ENCODE results near the gene AEBP1. TPM values are rescaled to one million over a fixed set of nuclear protein-coding genes. Genes with fewer than 3 reads are reported as not detected.

Gene AEBP1
- total RNA-seq, 1 experiment from 2014 or later = 49.3 TPM

- Histone ChIP-seq H3K23ac (ENCODE audit: insufficient read length, low read depth, low read length) (no peak overlapping the region), H3K27me3 (ENCODE audit: insufficient read depth, low read length) (no peaks in the 10 kb centered on the region), H3K4ac (ENCODE audit: low read depth, low read length) (no peak overlapping the region), H3T11ph (ENCODE audit: low read length) (no peak overlapping the region), H3K56ac (ENCODE audit: insufficient read length, low read depth, low read length) (no peak overlapping the region), H3K9ac (ENCODE audit: extremely low read depth, insufficient read length, low read length) (no peak overlapping the region), H4K20me1 (ENCODE audit: control insufficient read depth, insufficient read depth, insufficient read length) (no peaks in the 10 kb centered on the region), H3K4me1 (ENCODE audit: insufficient read depth, low read length) (no peaks in the 10 kb centered on the region), H3K27ac (ENCODE audit: insufficient read length, low read depth, low read length) (no peak overlapping the region), H2BK5ac (ENCODE audit: insufficient read length, low read length) (no peak overlapping the region), H3K4me2 (ENCODE audit: insufficient read depth, insufficient read length, low read length) (no peak overlapping the region), H3K23me2 (ENCODE audit: insufficient read length, low read depth, low read length, poor library complexity, severe bottlenecking) (no peaks in the 10 kb centered on the region), H2BK12ac (ENCODE audit: insufficient read length, low read depth, low read length) (no peak overlapping the region), H4K8ac (replicated peaks; ENCODE audit: insufficient read length, low read depth, low read length) (no peak overlapping the region), H2AFZ (ENCODE audit: low read length) (no peak overlapping the region), H3K14ac (ENCODE audit: insufficient read depth, low read length) (no peak overlapping the region), H2BK20ac (ENCODE audit: low read depth, low read length, poor library complexity, severe bottlenecking) (no peak overlapping the region), H2BK15ac (ENCODE audit: low read depth, low read length) (no peak overlapping the region), H2BK120ac (ENCODE audit: low read depth, low read length, poor library complexity, severe bottlenecking) (no peak overlapping the region), H2AK5ac (ENCODE audit: insufficient read length, low read length) (no peak overlapping the region), H3K9me3 (ENCODE audit: control insufficient read depth, low read depth, low read length) (no peaks in the 10 kb centered on the region), H4K5ac (ENCODE audit: insufficient read length, low read depth, low read length) (no peak overlapping the region), H3K18ac (ENCODE audit: insufficient read length, low read depth, low read length) (no peak overlapping the region), H3K79me2 (ENCODE audit: insufficient read depth, low read length) (no peaks in the 10 kb centered on the region), H4K91ac (ENCODE audit: insufficient read length, low read depth, low read length) (no peak overlapping the region), H3K79me1 (ENCODE audit: insufficient read depth, low read depth, low read length, poor library complexity, severe bottlenecking) (no peaks in the 10 kb centered on the region)
- TF ChIP-seq CTCF (conservative IDR thresholded peaks at IDR 0.05) = no peak
- no peak overlapping the region; a peak in 1 of 7 replicates for H3K27ac Mint-ChIP-seq
- peaks cover 23% of the 10 kb centered on the region for H3K27me3 Mint-ChIP-seq (ENCODE audit: low read depth)
- no peaks in the 10 kb centered on the region for H3K36me3 Mint-ChIP-seq (ENCODE audit: insufficient read depth in 1 of 3, low read depth in 3 of 3)
- no peak overlapping the region for H3K4me3 Mint-ChIP-seq
- WGBS (ENCODE audit: extremely low coverage, insufficient read length, low lambda C conversion rate) = no CpG with 5 or more reads among the region's 8 CpGs
- H3K4me1 Mint-ChIP-seq = peaks cover 0 to 10% of the 10 kb centered on the region in 2 experiments; a peak in 2 of 4 replicates
- no peak for DNase-seq
- no peaks in the 10 kb centered on the region; a peak in 1 of 5 replicates for H3K9me3 Mint-ChIP-seq
These were observed 7.7 kb upstream of the AEBP1 start for GRCh38 chr7:44096326-44096881.
